IMR-90 (cell line): ENCODE data around the gene ANKH. TPM values are rescaled to one million over a fixed set of nuclear protein-coding genes. Genes with fewer than 3 reads are reported as not detected.

Source experiments
- ATAC-seq: fragments of 200-7000 bp; cut with Tn5 transposase; 2 replicates; pipeline ENCODE4 v1.9.1; 2020; ENCODE audit warnings: low read depth, mild to moderate bottlenecking, moderate library complexity
- BruUV-seq: library from RNA; stranded (reverse); fragments of 400-500 nt; replicated peaks from 2 replicates; lab custom pipeline; 2021; lab: Mats Ljungman, UMichigan
- CTCF ChIA-PET: fragments of 300-600 bp; formaldehyde crosslinking; extraction: SDS; loops from one replicate; lab custom pipeline; 2021; ENCODE audit warnings: antibody characterized with exemption; lab: Yijun Ruan, JAX
- POLR2A ChIA-PET: fragments of 300-600 bp; sonication (Branson Sonifier 250); formaldehyde crosslinking; loops from one replicate; lab custom pipeline; 2022; ENCODE audit warnings: antibody characterized with exemption; ENCODE audit not compliant: unreplicated experiment; lab: Charles Lee
- DNase-seq: peaks from one replicate; pipeline ENCODE4 v3.0.0; 2013
- H2AFZ ChIP-seq: replicated peaks from 2 replicates; pipeline ENCODE3; 2013; ENCODE audit warnings: low read length, mild to moderate bottlenecking; ENCODE audit not compliant: poor library complexity
- H2AK5ac ChIP-seq: 2 replicates; pipeline ENCODE4 v1.6.1; 2013; ENCODE audit warnings: low read depth, low read length, inconsistent platforms
- H2AK9ac ChIP-seq: replicated peaks from 2 replicates; pipeline ENCODE3; 2013; ENCODE audit warnings: mild to moderate bottlenecking, low read depth, low read length, moderate library complexity; ENCODE audit not compliant: poor library complexity
- H2BK120ac ChIP-seq: 2 replicates; pipeline ENCODE4 v1.6.1; 2013; ENCODE audit warnings: low read depth, low read length, inconsistent platforms
- H2BK15ac ChIP-seq: 3 replicates; pipeline ENCODE4 v1.6.1; 2013; ENCODE audit warnings: low read depth, low read length, inconsistent platforms
- H2BK20ac ChIP-seq: 2 replicates; pipeline ENCODE4 v1.6.1; 2013; ENCODE audit warnings: low read depth, mild to moderate bottlenecking, inconsistent platforms, low read length, moderate library complexity
- H2BK5ac ChIP-seq: 2 replicates; pipeline ENCODE4 v1.6.1; 2013; ENCODE audit warnings: mild to moderate bottlenecking, low read depth, low read length, inconsistent platforms; ENCODE audit not compliant: poor library complexity, severe bottlenecking
- H3K14ac ChIP-seq: replicated peaks from 2 replicates; pipeline ENCODE4 v1.6.1; 2013; ENCODE audit warnings: low read depth, low read length, inconsistent platforms
- H3K18ac ChIP-seq: 2 replicates; pipeline ENCODE4 v1.6.1; 2013; ENCODE audit warnings: low read depth, low read length, control low read depth
- H3K23ac ChIP-seq: 2 replicates; pipeline ENCODE4 v1.6.1; 2013; ENCODE audit warnings: low read depth, low read length, inconsistent platforms
- H3K27ac ChIP-seq: 2 replicates; pipeline ENCODE4 v1.5.1; 2013; ENCODE audit warnings: mild to moderate bottlenecking, control low read depth, low read length; ENCODE audit not compliant: insufficient read depth
- H3K27me3 ChIP-seq: 2 replicates; pipeline ENCODE4 v1.6.1; 2013; ENCODE audit warnings: low read length; ENCODE audit not compliant: control insufficient read depth, insufficient read depth
- H3K36me3 ChIP-seq: 2 replicates; pipeline ENCODE4 v1.6.1; 2013; ENCODE audit warnings: low read length, mixed read lengths; ENCODE audit not compliant: control insufficient read depth, insufficient read depth
- H3K4ac ChIP-seq: 2 replicates; pipeline ENCODE4 v1.6.1; 2013; ENCODE audit warnings: low read depth, low read length, inconsistent platforms
- H3K4me1 ChIP-seq: 2 replicates; pipeline ENCODE4 v1.6.1; 2013; ENCODE audit warnings: low read length, mixed read lengths; ENCODE audit not compliant: control insufficient read depth, insufficient read depth
- H3K4me2 ChIP-seq: 2 replicates; pipeline ENCODE4 v1.6.1; 2013; ENCODE audit warnings: low read depth, mild to moderate bottlenecking, control low read depth, low read length, moderate library complexity
- H3K4me3 ChIP-seq: 2 replicates; pipeline ENCODE4 v1.5.1; 2013; ENCODE audit warnings: low read depth, mild to moderate bottlenecking, control low read depth, low read length, moderate library complexity; ENCODE audit not compliant: insufficient read depth
- H3K56ac ChIP-seq: 2 replicates; pipeline ENCODE4 v1.6.1; 2013; ENCODE audit warnings: low read length, inconsistent platforms; ENCODE audit not compliant: insufficient read depth; ENCODE audit errors: extremely low read depth
- H3K79me1 ChIP-seq, 2 experiments: 2 replicates each; pipeline ENCODE4 v1.6.1; 2013; ENCODE audit warnings: low read length in 2 of 2, inconsistent platforms in 1 of 2, low read depth in 1 of 2
- H3K9ac ChIP-seq: 2 replicates; pipeline ENCODE4 v1.6.1; 2013; ENCODE audit warnings: low read depth, low read length, control low read depth
- H3K9me1 ChIP-seq: 2 replicates; pipeline ENCODE4 v1.6.1; 2013; ENCODE audit warnings: low read length, inconsistent platforms; ENCODE audit not compliant: insufficient read depth
- H3K9me3 ChIP-seq: 2 replicates; pipeline ENCODE4 v1.6.1; 2013; ENCODE audit warnings: low read length; ENCODE audit not compliant: control insufficient read depth, insufficient read depth
- H4K20me1 ChIP-seq: 2 replicates; pipeline ENCODE4 v1.6.1; 2013; ENCODE audit warnings: low read length, inconsistent platforms; ENCODE audit not compliant: insufficient read depth
- H4K5ac ChIP-seq: 2 replicates; pipeline ENCODE4 v1.6.1; 2013; ENCODE audit warnings: mild to moderate bottlenecking, low read depth, low read length, control low read depth
- H4K8ac ChIP-seq, 2 experiments: 2 replicates each; pipeline ENCODE4 v1.6.1; 2013; ENCODE audit warnings: low read depth in 2 of 2, low read length in 2 of 2, control low read depth in 1 of 2, inconsistent platforms in 1 of 2
- H4K91ac ChIP-seq: 2 replicates; pipeline ENCODE4 v1.6.1; 2013; ENCODE audit warnings: low read depth, low read length, inconsistent platforms; ENCODE audit not compliant: insufficient read depth
- CHD1 ChIP-seq: IDR thresholded peaks from 2 replicates; pipeline ENCODE4 v1.6.1; 2012; ENCODE audit warnings: low read depth, low read length, improper control_type of control experiment
- FOS ChIP-seq: fragments of 150-350 bp; IDR thresholded peaks from 2 replicates; pipeline ENCODE4 v1.6.1; 2016; ENCODE audit warnings: low read depth, low read length
- MAFK ChIP-seq: IDR thresholded peaks from 2 replicates; pipeline ENCODE4 v1.6.1; 2012; ENCODE audit warnings: low read depth, low read length, improper control_type of control experiment
- MAZ ChIP-seq: IDR thresholded peaks from 2 replicates; pipeline ENCODE4 v1.6.1; 2012; ENCODE audit warnings: low read depth, mild to moderate bottlenecking, low read length, improper control_type of control experiment, moderate library complexity, borderline replicate concordance
- MXI1 ChIP-seq: IDR thresholded peaks from 2 replicates; pipeline ENCODE4 v1.6.1; 2012; ENCODE audit warnings: low read depth, mild to moderate bottlenecking, low read length, moderate library complexity, borderline replicate concordance
- RFX5 ChIP-seq: IDR thresholded peaks from 2 replicates; pipeline ENCODE4 v1.8.0; 2012; ENCODE audit warnings: low read depth, mild to moderate bottlenecking, low read length, moderate library complexity
- WGBS, 2 experiments: methylation state at CpG; one replicate each; pipeline versions ENCODE4 v1.1.5 to v1.1.7; 2013; ENCODE audit warnings: missing lambda C conversion rate in 2 of 2; ENCODE audit not compliant: insufficient read length in 1 of 2; ENCODE audit errors: extremely low coverage in 2 of 2; 5-methylcytosine and 5-hydroxymethylcytosine counted together
- dilution Hi-C: fragments of 300-500 bp; cut with HindIII; formaldehyde crosslinking; loops from one replicate; pipeline ENCODE4 v1.14.3; 2018; ENCODE audit warnings: low sequenced_read_pairs; ENCODE audit not compliant: unreplicated experiment
- in situ Hi-C: fragments of 300-500 bp; cut with MboI; formaldehyde crosslinking; loops from 3 replicates; pipeline ENCODE4 v1.14.3; 2019; ENCODE audit warnings: low sequenced_read_pairs, inconsistent platforms, mixed read lengths
- intact Hi-C: fragments of 100-400 bp; cut with micrococcal nuclease; formaldehyde crosslinking; loops from 2 replicates; pipeline ENCODE4 v1.10.0; 2022
- polyA plus RNA-seq, 3 experiments: library from polyadenylated mRNA; depleted of rRNA; stranded (reverse); fragments of >200 nt; gene quantifications; 2 replicates each; pipeline ENCODE4 v1.2.3, GENCODE V29; 2012; ENCODE audit warnings: low replicate concordance in 1 of 3
- total RNA-seq: library from RNA; depleted of rRNA; stranded (reverse); fragments of >200 nt; gene quantifications from 2 replicates; pipeline ENCODE4 v1.2.3, GENCODE V29; 2012
- TF ChIP-seq, protein P1 (sequence below): conservative IDR thresholded peaks from 2 replicates; pipeline ENCODE4 v1.5.1; 2012; ENCODE audit warnings: mild to moderate bottlenecking, low read depth, low read length, improper control_type of control experiment

The ANKH gene
- total and polyA plus RNA-seq, 2 of the 4 experiments (the other 2 are of a cell fraction) = 5.2 to 17.2 TPM

DNA sequence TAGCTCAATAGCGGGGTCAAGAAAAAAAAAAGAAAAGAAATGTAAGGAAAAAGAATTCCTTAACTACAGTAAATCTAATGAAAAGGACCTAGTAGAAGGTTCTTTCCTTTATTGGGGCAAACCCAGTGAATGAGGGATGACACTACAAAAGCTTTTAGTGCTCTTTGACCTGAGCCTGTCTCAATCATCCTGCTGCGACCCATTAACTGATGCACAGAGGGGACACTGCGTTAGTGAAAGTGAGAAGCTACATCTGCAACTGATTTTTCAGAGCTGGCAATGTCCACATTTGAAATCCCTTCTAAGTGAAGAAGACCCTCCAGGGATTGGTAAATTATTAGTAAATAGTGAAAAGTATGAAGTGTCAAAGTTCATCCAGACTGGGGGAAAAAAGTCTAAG is 106.0 kb downstream of the ANKH start:
- Histone ChIP-seq H3K56ac (no peak overlapping the region), H3K9me1 (peaks cover 1% of the 10 kb centered on the region; the same call in 1 of the 2 replicates), H3K4ac (no peak overlapping the region), H3K23ac (no peak overlapping the region), H3K4me2 (no peak overlapping the region), H2BK120ac (no peak overlapping the region), H2AFZ (no peak overlapping the region), H4K5ac (no peak overlapping the region), H2BK20ac (no peak overlapping the region), H3K79me1 (peaks cover 0 to 3% of the 10 kb centered on the region in 2 experiments; a peak in 1 of 4 replicates), H2BK15ac (no peak overlapping the region), H3K27ac (no peak overlapping the region), H3K4me1 (no peaks in the 10 kb centered on the region), H3K4me3 (no peak overlapping the region), H3K18ac (no peak overlapping the region), H3K36me3 (0 out of 2 replicates have a peak, but pooled peaks cover 2% of the 10 kb centered on the region), H2AK5ac (no peak overlapping the region), H3K27me3 (no peaks in the 10 kb centered on the region), H3K9ac (no peak overlapping the region), H4K8ac (no peak overlapping the region), H4K20me1 (no peaks in the 10 kb centered on the region), H3K9me3 (no peaks in the 10 kb centered on the region), H2AK9ac (no peak overlapping the region), H2BK5ac (no peak overlapping the region), H4K91ac (no peak overlapping the region), H3K14ac (no peak overlapping the region)
- intact Hi-C loops (no loop called here), in situ Hi-C loops (no loop called here), dilution Hi-C loops (no loop called here)
- no peak for TF ChIP-seq MXI1
- TF ChIP-seq MAFK = no peak
- TF ChIP-seq CHD1 = no peak
- TF ChIP-seq FOS = no peak
- no peak for TF ChIP-seq MAZ
- TF ChIP-seq, protein P1, sequence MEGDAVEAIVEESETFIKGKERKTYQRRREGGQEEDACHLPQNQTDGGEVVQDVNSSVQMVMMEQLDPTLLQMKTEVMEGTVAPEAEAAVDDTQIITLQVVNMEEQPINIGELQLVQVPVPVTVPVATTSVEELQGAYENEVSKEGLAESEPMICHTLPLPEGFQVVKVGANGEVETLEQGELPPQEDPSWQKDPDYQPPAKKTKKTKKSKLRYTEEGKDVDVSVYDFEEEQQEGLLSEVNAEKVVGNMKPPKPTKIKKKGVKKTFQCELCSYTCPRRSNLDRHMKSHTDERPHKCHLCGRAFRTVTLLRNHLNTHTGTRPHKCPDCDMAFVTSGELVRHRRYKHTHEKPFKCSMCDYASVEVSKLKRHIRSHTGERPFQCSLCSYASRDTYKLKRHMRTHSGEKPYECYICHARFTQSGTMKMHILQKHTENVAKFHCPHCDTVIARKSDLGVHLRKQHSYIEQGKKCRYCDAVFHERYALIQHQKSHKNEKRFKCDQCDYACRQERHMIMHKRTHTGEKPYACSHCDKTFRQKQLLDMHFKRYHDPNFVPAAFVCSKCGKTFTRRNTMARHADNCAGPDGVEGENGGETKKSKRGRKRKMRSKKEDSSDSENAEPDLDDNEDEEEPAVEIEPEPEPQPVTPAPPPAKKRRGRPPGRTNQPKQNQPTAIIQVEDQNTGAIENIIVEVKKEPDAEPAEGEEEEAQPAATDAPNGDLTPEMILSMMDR = no peak
- no peak for TF ChIP-seq RFX5
- 0% methylated on average over 1 of the region's 3 CpGs; no CpG with 5 or more reads in 1 of the 2 experiments for WGBS, 2 experiments
- ChIA-PET CTCF (interaction anchor here (0.6 kb wide), 1 partner anchor 243 kb away, joined by 3 read pairs; no protein-coding TSS in a partner anchor), POLR2A (interaction anchor here (0.6 kb wide), 1 partner anchor 13 kb away, joined by 5 read pairs; no protein-coding TSS in a partner anchor)
- ATAC-seq (no peak), DNase-seq (no peak)
- no TSS peak for BruUV-seq
